Right renal cortex interstitium (tissue), 3 donors: ENCODE results near the gene POTEM. TPM values are rescaled to one million over a fixed set of nuclear protein-coding genes. Genes with fewer than 3 reads are reported as not detected.
"Not testable (repeated sequence)": the region's sequence is repeated elsewhere in the genome, so short reads cannot be mapped to it uniquely, and the experiment has no call there.

Experiments
- DNase-seq, 3 donors: peaks; one replicate each; pipeline ENCODE4 v3.0.0-alpha.2; 2013; ENCODE audit warnings: low read depth in 3 of 3, low spot score in 2 of 3
- polyA plus RNA-seq, 3 donors: library from polyadenylated mRNA; unstranded; fragments of 120-200 nt; gene quantifications; one replicate each; pipeline ENCODE4 v1.2.1, GENCODE V29; 2013; ENCODE audit not compliant: insufficient read length in 3 of 3

POTEM gene
- not detected for polyA plus RNA-seq

- DNase-seq, result not testable (repeated sequence)
Observed at GRCh38 chr14:18967134-18967533, at the start of gene POTEM. Gene POTEM, plus strand, starts transcription at chr14:18967434. Its CDS starts 52 bp downstream, at chr14:18967486.

DNA sequence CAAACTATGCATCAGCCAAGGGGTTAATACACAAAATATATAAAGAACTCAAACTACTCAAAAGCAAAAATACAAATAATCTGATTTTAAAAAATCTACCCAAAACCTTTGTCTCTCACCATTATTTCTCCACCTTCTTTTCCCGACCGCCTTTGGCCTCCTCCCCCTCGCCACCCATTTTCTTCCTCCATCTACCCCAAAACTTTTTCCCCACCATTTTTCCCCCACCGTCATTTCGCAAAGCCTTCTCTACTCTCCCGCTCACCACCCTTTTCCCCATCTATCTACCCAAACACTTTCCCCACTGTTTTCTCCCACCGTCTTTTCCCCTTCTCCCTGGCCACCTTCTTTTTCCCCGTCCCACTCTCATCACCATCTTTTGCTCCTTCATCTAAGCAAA lies 48.9 kb upstream of the POTEM start:
- not testable (repeated sequence) for DNase-seq

DNA sequence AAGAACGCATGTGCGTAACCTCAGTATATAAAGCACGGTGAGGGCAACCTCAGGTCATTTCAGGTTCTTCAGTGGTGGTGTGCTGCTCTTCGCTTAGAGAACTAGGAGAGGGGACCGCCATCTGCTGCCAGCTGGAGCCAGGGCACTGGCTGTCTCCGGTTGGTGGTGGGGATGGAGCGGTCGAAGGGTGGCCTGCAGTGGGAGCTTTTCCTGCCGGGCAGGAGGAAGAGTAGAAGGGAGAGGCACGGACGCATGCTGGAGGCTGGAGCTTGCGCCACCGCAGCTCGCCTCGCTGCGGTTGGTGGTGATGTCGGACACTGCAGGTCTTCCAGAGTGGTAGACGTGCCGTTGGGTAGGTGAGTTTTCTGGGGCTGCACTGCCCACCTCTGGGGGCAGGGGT lies 47.2 kb upstream of the POTEM start:
- DNase-seq, result not testable (repeated sequence)

DNA sequence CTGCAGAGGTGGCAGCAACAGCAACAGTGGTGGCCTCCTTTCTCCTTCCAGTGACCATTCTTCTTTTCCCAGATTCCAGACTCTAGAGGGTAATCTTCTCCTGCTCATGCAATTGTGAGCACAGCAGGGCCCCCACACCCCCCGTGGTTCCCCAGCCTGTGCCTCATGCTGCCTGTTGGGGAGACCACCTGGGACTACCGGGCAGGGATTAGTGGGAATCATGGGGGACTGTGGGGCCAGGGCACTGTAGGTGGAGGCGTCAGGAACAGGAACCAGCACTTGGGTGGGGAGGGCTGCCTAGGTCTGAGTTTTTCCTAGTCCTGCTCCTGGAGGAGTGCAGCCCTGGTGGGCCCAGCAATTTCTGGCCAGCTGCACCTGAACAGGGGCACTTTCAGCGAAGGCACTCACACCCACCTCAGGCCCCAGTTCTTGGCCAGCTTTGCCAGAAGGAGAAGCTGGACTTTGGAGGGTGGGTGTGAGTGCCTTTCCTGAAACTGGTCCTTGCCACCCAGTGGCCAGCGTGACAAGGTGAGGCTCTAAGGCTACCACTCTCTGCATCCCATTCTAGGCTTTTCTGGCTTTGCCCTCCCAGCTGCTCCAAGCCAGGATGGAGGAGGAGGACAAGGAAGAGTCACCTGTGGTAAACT lies 46.1 kb upstream of the POTEM start:
- DNase-seq, result not testable (repeated sequence)

DNA sequence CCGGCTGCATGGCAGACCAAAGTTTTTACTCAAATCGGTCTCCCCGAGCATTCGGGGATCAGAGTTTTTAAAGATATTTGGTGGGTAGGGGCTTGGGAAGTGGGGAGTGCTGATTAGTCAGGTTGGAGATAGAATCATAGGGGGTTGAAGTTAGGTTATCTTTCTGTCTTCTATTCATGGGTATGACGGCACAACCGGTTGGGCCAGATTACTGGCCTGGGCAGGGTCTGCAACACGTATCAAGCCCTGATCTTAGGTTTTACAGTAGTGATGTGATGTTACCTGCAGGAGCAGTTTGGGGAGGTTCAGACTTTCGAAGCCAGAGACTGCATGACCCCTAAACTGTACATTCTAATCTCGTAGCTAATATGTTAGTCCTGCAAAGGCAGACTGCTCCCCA lies 30.4 kb upstream of the POTEM start:
- not testable (repeated sequence) for DNase-seq

GRCh38 chr14:18938733-18939132 lies 28.5 kb upstream of the POTEM start:
- not testable (repeated sequence) for DNase-seq

DNA sequence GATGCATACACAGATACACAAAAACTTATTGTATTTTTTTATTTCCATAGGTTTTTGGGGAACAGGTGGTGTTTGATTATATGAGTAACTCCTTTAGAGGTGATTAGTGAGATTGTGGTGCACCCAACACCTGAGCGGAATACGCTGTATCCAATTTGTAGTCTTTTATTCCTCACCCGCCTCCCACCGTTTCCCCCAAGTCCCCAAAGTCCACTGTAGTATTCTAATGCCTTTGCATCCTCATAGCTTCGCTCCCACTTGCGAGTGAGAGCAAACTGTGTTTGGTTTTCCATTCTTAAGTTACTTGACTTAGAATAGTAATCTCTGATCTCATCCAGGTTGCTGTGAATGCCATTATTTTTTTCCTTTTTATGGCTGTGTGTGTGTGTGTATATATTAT lies 17.3 kb upstream of the POTEM start:
- DNase-seq, result not testable (repeated sequence)

DNA sequence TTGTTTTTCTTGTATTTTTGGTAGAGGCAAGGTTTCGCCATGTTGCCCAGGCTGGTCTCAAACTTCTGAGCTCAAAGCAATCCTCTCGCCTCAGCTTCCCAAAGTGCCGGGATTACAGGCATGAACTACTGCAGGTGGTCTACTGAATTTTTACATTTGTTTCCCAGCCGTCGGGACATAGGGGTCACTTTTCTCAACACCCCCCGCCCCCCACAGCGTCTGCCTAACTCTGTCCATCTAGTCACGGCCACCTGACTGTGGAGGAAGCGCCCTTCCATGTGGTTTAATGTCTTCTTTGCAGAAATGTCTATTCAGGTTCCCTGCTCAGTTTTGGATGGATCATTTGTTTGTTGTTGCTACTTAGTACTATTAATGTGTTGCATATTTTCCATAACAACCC lies 14.1 kb upstream of the POTEM start:
- DNase-seq, result not testable (repeated sequence)

DNA sequence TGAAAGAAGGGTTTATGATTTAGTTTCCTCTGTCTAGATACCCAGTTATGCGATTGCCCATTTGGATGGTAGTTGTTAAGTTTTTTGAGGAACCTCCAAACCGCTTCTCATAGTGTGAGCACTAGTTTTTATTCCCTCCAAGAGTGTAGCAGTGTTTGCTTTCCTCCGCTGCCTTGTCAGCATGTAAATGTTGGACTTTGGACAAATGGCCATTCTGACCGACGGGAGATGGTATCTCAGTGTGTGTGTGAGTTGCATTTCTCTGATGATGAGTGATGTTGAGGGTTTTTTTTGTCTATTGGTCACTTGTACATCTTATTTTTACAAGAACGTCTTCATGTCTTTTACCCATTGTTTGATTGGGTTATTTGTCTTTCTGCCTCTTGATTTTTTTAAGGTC lies 11.4 kb upstream of the POTEM start:
- not testable (repeated sequence) for DNase-seq

DNA sequence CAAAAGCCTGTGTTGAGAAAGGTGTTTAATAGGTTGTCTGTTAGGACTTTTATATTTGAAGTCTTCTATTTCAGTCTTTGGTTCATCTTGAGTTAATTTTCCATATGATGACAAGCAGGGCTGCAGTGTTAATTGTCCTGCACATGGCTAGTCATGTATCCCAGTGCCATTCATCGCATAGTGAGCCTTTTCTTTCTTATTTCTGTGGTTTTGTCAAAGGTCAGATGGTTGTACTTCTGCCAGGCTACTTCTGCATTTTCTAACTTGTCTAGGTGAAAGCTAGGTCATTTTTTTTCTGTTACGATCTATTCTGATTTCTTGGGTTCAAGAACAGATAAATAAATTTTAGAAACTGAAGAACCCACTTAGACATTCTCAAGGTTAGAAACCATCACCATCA lies 5.7 kb upstream of the POTEM start:
- DNase-seq, result not testable (repeated sequence)

GRCh38 chr14:18962143-18962542 lies 5.1 kb upstream of the POTEM start:
- not testable (repeated sequence) for DNase-seq

GRCh38 chr14:18963276-18963675 lies 4.0 kb upstream of the POTEM start:
- DNase-seq, result not testable (repeated sequence)

DNA sequence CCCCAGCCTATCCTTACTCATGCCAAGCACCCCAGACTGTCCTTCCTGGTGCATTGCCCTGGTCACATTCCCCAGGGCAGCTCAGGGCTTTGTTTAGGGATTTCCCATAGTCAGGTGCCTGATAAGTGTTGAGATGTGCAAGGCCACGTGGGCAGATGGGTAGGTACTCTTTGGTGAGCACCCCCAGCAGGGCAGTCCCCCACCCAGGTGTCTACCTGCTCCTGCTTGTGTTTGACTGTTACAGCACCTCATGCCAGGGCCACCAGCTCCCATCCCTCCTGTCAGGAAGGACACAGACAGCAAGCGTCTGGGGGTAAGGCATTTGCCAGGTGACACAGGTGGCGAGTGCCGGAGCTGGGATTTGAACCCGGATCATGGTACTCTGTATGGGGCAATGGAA lies 2.4 kb upstream of the POTEM start:
- DNase-seq, result not testable (repeated sequence)

- not testable (repeated sequence) for DNase-seq
Observed at GRCh38 chr14:19002566-19002965, 35.3 kb downstream of the POTEM start.

DNA sequence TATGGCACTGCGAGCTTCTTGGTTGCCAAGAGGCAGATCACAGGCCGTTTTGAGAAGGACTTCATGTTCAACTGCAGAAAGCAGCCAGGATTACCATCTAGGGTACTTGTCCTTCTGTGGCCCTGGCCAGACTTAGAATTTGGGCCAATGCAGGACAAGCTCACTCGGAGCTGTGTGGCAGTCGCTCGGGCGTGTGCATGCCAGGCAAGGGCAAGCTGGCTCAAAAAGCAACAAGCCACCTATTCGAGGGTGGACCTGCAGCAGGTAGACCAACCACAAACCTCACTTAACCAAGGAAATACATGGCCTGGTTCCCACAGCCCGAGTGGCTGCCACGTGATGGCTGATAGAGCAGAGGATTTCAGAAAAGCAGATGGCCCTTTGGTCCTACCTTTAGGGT lies 39.3 kb downstream of the POTEM start:
- DNase-seq, result not testable (repeated sequence)

- not testable (repeated sequence) for DNase-seq
Observed at GRCh38 chr14:19007678-19008077, 40.4 kb downstream of the POTEM start.

GRCh38 chr14:19011029-19011428 lies 43.8 kb downstream of the POTEM start:
- not testable (repeated sequence) for DNase-seq

DNA sequence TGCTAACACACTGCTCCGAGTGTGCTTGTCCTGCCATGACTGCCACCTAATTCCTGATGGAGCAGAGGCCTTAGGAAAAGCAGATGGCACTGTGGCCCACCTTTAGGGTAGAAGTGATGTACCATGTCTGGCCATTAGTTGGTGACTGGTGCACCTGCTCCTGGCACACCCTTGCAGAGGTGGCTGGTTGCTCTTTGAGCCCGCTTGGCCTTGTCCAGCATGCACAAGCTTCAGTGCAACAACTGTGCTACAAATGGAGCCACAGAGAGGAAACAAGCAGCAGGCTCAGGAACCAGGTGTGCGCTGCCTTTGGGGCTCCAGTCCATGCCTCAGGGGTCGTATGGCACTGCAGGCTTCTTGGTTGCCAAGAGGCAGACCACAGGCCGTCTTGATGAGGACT lies 44.5 kb downstream of the POTEM start:
- not testable (repeated sequence) for DNase-seq

DNA sequence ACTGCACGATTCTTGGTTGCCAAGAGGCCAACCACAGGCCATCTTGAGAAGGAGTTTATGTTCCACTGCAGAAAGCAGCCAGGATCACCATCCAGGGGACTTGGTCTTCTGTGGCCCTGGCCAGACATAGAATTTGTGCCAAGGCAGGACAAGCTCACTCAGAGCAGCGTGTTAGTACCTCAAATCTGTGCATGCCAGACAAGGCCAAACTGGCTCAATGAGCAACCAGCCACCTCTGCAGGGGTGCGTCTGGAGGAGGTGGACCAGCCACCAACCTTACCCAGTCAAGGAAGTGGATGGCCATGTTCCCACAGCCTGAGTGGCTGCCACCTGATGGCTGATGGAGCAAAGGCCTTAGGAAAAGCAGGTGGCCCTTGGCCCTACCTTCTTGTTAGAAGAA lies 48.0 kb downstream of the POTEM start:
- not testable (repeated sequence) for DNase-seq

DNA sequence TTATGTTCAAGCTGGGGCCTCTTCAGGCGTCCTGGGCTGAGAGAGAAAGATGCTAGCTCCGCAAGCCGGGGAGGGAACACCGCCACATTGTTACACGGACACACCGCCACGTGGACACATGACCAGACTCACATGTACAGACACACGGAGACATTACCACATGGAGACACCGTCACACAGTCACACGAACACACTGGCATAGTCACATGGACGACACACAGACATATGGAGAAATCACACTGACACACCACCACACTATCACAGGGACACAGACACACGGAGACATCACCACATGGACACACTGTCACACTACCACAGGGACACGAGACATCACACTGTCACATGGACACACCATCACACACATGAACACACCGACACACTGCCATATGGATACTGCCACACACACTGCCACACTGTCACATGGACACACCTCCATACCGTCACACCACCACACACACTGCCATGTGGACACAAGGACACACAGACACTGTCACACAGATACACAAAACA lies 57.9 kb downstream of the POTEM start:
- DNase-seq, result not testable (repeated sequence)

DNA sequence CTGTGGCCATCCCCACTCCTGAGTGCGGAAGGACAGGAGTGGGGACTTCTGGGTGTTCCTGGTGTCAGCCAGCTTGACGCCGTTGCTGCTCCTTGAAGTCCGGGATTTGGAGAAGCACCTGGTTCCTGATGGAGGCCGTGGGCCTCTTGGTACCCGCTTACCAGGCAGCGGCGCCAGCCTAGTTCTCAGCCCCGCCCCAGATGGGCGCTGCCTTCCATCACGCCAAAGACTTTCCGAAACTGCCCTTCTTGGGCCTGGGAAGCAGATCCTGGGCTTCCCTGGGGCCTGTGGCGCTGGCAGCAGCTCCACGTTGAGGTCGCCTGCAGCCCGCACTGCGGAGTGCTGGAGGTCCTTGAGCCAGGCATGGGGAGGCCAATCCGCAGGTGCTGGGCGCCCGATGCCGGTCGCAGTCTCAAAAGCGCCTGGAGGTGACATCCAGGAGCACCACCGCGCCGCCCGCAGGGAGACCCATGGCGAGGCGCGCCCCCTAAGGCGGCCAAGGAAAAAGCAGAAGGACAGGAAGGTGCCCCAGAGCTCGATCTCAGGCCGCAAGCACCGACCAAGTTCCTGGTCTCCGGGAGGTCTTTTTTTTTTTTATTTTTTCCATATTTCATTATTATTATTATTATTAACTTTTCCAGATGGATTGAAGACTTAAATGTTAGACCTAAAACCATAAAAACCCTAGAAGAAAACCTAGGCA lies 59.6 kb downstream of the POTEM start:
- DNase-seq, result not testable (repeated sequence)

DNA sequence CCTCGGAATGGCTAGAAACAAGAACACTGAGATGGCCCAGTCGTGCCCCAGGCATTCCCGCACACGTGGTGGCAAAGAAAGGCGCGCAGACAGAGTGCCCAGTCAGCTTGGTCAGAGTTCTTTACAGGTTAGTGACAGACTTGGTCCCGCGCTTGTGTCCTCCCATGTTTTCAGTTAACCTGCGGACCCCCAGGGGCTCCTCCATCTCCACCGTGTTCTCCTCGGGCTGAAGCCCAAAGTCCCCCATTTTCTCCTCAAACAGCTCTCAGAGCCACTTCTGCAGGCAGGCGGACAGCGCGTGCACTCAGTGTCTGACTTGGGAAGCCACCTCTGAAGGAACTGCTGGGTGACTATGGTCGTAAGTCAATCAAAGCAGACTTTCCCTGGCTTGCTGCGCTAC lies 60.7 kb downstream of the POTEM start:
- DNase-seq, result not testable (repeated sequence)
